Measurements from ENCODE around the gene HACD2.
A peak's percentile ranks its signal among the peaks of the same experiment; 100 is the strongest.
"Not testable (repeated sequence)": the region's sequence is repeated elsewhere in the genome, so short reads cannot be mapped to it uniquely, and the experiment has no call there.

HACD2 gene, protein sequence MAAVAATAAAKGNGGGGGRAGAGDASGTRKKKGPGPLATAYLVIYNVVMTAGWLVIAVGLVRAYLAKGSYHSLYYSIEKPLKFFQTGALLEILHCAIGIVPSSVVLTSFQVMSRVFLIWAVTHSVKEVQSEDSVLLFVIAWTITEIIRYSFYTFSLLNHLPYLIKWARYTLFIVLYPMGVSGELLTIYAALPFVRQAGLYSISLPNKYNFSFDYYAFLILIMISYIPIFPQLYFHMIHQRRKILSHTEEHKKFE

GRCh38 chr3:123584988-123585937 is at the start of gene HACD2:
HACD2 (minus strand) TSS chr3:123585053; CDS start chr3:123585027, 26 bp downstream.
- DNase-seq: peak; percentile 98

GRCh38 chr3:123634149-123635051 is 49.5 kb upstream of the HACD2 start:
- peak; percentile 51 for DNase-seq

DNA sequence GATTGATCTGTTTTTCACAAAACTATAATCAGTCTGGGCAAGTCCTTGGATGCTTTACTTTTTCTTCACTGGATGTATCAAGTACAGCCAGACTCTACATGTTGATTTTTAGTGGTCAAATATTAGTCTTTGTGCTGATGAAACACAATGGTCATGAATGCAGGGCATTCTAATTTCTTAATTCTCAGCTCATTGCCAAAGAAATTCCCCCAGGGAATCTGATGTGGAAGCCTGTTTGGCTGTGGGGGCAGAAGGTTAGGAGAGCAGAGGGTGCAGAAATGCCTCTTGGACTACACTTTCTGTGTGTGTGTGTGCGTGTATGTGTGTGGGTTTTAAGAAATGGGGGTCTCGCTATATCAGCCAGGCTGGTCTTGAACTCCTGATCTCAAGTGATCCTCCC is 48.7 kb upstream of the HACD2 start:
- DNase-seq: no peak

- peak; percentile 64 for DNase-seq
Observed at GRCh38 chr3:123632161-123632655, 47.4 kb upstream of the HACD2 start.

DNA sequence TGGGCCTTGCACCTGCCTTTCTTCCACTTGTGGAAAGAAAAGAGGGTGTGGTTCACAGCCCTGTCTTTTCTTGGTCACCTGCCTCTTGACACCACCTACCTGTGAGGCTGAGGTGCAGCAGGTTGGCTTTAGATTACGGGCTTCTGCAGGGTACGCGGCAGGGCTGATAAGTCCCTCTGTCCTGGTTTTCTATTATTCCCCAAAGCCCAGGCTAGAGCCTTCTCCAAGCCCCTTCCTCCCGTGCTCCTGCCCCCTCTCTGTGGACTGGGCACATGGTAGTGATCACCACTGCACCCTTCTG is 44.8 kb upstream of the HACD2 start:
- no peak for DNase-seq

- DNase-seq: no peak
Observed at GRCh38 chr3:123628996-123629746, 44.3 kb upstream of the HACD2 start.

GRCh38 chr3:123627673-123628670 is 43.1 kb upstream of the HACD2 start:
- no peak for DNase-seq

DNA sequence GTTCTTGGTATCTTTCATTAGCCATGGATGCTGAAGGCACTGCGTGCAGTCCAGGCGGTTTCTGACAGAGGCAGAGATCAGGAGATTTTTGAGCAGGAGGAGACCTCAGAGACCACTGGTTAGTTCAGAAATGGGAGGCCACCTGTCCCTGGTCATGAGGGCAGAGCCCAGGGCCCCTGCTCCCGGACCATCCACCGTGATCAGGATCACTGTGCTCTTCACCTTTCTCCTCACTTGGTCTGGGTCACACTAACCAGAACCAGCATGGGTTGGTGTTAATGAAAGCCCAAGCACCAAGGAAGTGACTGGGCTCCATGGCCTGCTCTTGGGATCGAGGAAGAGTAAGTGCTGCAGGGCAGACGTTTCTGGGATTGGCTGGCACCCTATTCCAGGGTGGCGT is 42.0 kb upstream of the HACD2 start:
- no peak for DNase-seq

- DNase-seq: no peak
Observed at GRCh38 chr3:123624302-123624701, 39.4 kb upstream of the HACD2 start.

DNA sequence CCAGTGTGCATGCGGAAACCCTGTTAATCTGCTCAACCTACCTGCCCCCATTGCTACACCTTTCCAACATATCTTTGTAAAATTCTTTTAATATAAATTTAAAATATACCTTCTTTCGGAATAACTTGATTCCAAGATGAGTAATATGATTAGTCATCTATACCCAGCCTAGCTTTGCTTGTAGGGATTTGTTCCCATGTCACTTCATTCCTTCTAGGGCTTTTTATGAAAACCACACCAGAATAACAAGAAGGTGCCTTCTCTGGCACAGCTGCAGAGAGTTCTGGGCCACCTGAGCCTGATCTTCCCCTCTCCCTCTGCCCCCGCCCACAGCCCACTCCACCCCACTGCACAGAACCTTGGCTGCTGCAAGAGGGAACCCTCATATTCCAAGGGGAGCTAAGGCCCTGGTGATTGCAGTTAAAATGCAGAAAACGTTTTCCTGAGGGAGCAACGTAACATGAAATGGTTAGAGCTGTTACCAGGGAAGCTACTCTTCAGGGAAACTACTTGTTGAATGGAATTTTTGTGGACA is 38.6 kb upstream of the HACD2 start:
- peak; percentile 23 for DNase-seq

DNA sequence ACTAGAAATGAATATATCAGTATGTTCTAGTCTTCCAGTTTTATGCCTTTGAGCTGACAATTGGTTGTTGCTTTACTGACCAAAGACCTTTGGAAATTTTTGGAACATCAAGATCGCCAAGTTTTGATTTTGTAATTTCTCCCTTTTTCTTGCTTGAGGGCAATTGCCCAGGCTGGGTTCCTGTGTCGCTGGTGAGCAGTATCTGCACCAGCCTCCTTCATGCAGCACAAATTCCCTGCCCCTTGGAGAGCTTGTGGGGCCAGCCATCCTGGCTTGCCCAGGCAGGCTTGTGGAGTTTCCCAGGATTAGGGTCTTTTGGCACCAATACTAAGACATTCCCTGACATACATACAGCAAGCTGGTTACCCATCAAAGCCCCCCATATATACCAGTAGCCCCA is 37.9 kb upstream of the HACD2 start:
- DNase-seq: no peak

DNA sequence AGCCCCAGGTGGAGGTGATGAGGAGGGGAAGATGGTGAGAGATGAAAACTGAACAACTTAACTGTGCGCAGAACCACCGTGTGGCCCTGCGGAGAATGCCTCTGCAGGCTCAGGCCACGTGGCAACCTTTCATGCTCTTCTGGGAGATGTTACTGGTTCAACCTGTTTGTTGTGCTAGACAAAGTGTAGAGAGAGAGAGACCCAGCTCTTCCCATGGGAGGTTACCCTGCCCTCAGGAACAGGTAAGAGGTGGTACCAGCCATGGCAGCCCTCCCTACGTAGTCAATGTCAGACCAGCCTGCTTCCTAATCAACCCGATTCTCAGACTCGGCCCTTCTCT is 37.0 kb upstream of the HACD2 start:
- no peak for DNase-seq

- DNase-seq: no peak
Observed at GRCh38 chr3:123621186-123621849, 36.5 kb upstream of the HACD2 start.

DNA sequence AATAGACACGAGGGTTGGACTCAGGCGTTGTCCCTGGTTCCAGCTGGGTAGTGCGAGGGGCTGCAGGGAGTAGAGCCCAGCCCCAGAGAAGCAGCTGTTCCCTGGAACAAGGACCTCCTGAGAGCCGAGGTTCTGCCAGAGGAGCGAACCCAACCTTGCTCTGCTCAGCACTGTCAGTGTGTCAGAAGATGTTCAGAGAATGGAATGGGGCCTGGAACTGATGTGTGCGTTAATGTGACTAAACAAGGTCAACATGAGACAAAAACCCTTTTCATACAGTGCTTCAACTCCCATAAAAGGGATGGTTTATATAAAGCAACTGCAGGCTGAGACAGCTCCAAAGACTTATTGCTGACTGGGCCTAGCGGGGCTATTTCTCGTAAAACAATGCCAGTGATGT is 35.5 kb upstream of the HACD2 start:
- peak; percentile 40 for DNase-seq

GRCh38 chr3:123618768-123619484 is 34.1 kb upstream of the HACD2 start:
- DNase-seq: peak; percentile 86

DNA sequence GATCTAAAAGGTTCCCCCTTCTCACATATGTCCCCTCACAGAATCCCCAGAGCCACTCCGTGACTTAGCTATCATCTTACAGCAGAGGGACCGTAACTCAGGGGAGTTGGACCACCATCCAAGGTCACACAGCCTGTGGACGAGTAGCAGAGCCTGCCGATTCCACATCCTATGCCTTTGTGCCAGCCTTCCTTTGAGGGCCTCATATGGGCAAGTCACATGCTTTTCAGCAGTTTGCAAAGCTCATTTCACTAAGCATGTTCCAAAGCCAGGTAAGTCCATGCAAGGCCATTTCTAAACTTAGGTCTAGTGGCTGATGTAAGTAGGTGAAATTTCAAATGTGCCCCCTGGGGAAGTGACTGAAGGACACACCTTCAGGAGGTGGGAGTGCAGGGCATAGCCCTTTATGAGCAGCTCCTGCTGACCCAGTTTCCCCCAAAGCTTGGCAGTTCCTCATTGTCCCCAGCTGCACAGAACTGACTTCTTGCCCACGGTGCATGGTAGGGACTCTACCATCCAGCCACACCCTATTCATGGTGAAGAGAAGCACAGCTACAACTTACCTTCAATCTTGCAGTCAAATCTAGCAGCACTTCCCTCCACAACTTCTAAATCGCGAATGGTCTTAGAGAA is 33.3 kb upstream of the HACD2 start:
- no peak for DNase-seq

- DNase-seq: no peak
Observed at GRCh38 chr3:123616593-123616992, 31.7 kb upstream of the HACD2 start.

DNA sequence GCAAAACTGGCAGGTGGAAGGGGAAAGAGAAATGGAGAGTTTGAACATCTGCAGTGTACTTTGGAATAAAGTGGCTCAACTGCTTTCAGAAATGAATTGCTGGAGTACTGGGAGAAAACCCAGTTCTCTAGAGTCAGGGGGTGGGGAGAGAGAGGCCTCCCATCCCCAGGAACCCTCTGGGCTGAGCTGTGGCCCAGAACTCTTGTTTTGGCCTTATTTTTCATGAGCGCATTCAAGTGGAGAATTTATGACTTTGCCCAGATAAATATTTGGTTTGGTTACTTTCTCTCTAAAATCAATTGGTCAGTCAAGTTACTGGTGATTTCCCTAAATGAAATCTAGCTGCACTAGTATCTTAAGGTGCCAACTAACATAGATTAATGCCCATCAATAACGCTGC is 28.7 kb upstream of the HACD2 start:
- DNase-seq: no peak

GRCh38 chr3:123611674-123612073 is 26.8 kb upstream of the HACD2 start:
- DNase-seq: not testable (repeated sequence)

Measured in fibroblast of skin of right biceps (primary cell).